CD4-positive, alpha-beta T cell (primary cell): ENCODE results near the gene SOCS6. TPM values are rescaled to one million over a fixed set of nuclear protein-coding genes. Genes with fewer than 3 reads are reported as not detected.

Source experiments
- ATAC-seq: fragments of 200-7000 bp; cut with Tn5 transposase; one replicate; pipeline ENCODE4 v1.10.0; 2022; ENCODE audit warnings: mild to moderate bottlenecking; ENCODE audit not compliant: poor library complexity
- CTCF ChIA-PET: fragments of 350-600 bp; sonication (Branson Sonifier 250); formaldehyde crosslinking; loops from one replicate; lab custom pipeline; 2021; ENCODE audit warnings: antibody characterized with exemption, inconsistent platforms; lab: Charles Lee
- POLR2A ChIA-PET: fragments of 350-600 bp; sonication (Branson Sonifier 250); formaldehyde crosslinking; loops from one replicate; lab custom pipeline; 2021; ENCODE audit warnings: antibody characterized with exemption, inconsistent platforms; lab: Charles Lee
- DNase-seq, 14 experiments: peaks; one replicate each; pipeline ENCODE4 v3.0.0-alpha.2; 2013 to 2020; ENCODE audit warnings: mixed read lengths in 2 of 14
- H3K27ac ChIP-seq, 2 donors: one replicate each; pipeline versions ENCODE4 v1.5.1 to v1.7.0; 2013; ENCODE audit warnings: low read length in 2 of 2, low read depth in 1 of 2, mild to moderate bottlenecking in 1 of 2
- H3K27me3 ChIP-seq, 2 experiments: 1 replicate in 1 of 2; 2 replicates in 1 of 2; pipeline versions ENCODE4 v1.6.1 to v1.7.0; 2013; ENCODE audit warnings: low read length in 2 of 2, control low read depth in 1 of 2, mild to moderate bottlenecking in 1 of 2, moderate library complexity in 1 of 2; ENCODE audit not compliant: insufficient read depth in 2 of 2, control insufficient read depth in 1 of 2
- H3K36me3 ChIP-seq: one replicate; pipeline ENCODE4 v1.6.1; 2013; ENCODE audit warnings: low read length, control low read depth; ENCODE audit not compliant: insufficient read depth
- H3K4me1 ChIP-seq: one replicate; pipeline ENCODE4 v1.6.1; 2013; ENCODE audit warnings: low read length, control low read depth; ENCODE audit not compliant: insufficient read depth
- H3K4me3 ChIP-seq: one replicate; pipeline ENCODE4 v1.5.1; 2013; ENCODE audit warnings: mild to moderate bottlenecking, low read length, moderate library complexity
- H3K9me3 ChIP-seq, 2 experiments: 1 replicate in 1 of 2; 2 replicates in 1 of 2; pipeline versions ENCODE4 v1.6.1 to v1.7.0; 2013; ENCODE audit warnings: low read length in 2 of 2, mild to moderate bottlenecking in 2 of 2, control low read depth in 1 of 2, moderate library complexity in 1 of 2; ENCODE audit not compliant: control insufficient read depth in 1 of 2, insufficient read depth in 1 of 2
- H3K27ac Mint-ChIP-seq: one replicate; pipeline ENCODE4 v1.8.0; 2020; ENCODE audit warnings: mixed read lengths
- H3K27me3 Mint-ChIP-seq: one replicate; pipeline ENCODE4 v1.8.0; 2021; ENCODE audit warnings: mixed read lengths
- H3K36me3 Mint-ChIP-seq: one replicate; pipeline ENCODE4 v1.8.0; 2021; ENCODE audit warnings: low read depth, mixed read lengths
- H3K4me1 Mint-ChIP-seq: one replicate; pipeline ENCODE4 v1.8.0; 2021; ENCODE audit warnings: low read depth, mixed read lengths
- H3K4me3 Mint-ChIP-seq: one replicate; pipeline ENCODE4 v1.8.0; 2020; ENCODE audit warnings: mild to moderate bottlenecking, mixed read lengths
- H3K9me3 Mint-ChIP-seq: one replicate; pipeline ENCODE4 v1.8.0; 2020; ENCODE audit warnings: mixed read lengths
- intact Hi-C, 2 experiments: fragments of 100-400 bp; cut with DNase I in 1 of 2; cut with micrococcal nuclease in 1 of 2; formaldehyde crosslinking; loops; one replicate each; pipeline versions ENCODE4 v1.15.1 to v1.9.0; 2023 to 2025; cut with DNase I, micrococcal nuclease
- total RNA-seq, 174 experiments: library from RNA in 2 of 174; stranded (reverse) in 2 of 174; gene quantifications; one replicate each; pipeline ENCODE4 v1.2.3 and lab custom pipeline; 2021 to 2026
- TF ChIP-seq, protein P1 (sequence below): fragments of 200-600 bp; IDR thresholded peaks from one replicate; pipeline ENCODE4 v1.8.0; 2022; ENCODE audit warnings: antibody characterized with exemption, mild to moderate bottlenecking

The SOCS6 gene
- total RNA-seq, 2 experiments from 2014 or later = 1.8 to 2.5 TPM

DNA sequence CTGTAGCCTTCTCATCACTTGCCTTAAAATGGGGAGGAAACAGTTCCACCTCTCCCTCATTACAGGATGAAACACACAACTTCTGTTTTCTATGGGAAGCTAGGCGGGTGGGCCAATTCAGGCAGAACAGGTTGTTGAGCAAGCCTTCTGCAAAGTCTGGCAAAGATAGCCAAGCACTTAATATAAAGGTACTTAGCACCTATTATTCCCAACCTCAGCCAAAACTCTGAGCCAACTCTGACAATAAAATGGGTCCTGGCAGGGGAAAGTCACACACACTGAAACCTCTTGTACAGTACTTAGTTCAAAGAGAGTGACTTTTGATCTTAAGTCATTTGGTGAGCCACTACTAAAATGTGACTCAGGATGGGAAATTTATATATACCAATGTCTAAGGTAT is 15.8 kb upstream of the SOCS6 start:
- no peak for ATAC-seq
- Histone ChIP-seq H3K9me3 (peaks cover 0 to 13% of the 10 kb centered on the region in 2 experiments), H3K27ac (no peak overlapping the region), H3K4me1 (no peaks in the 10 kb centered on the region), H3K27me3 (peaks cover 0 to 4% of the 10 kb centered on the region in 2 experiments), H3K36me3 (no peaks in the 10 kb centered on the region), H3K4me3 (no peak overlapping the region)
- peaks cover 29% of the 10 kb centered on the region for H3K27me3 Mint-ChIP-seq
- intact Hi-C loops = no loop called here
- TF ChIP-seq, protein P1, sequence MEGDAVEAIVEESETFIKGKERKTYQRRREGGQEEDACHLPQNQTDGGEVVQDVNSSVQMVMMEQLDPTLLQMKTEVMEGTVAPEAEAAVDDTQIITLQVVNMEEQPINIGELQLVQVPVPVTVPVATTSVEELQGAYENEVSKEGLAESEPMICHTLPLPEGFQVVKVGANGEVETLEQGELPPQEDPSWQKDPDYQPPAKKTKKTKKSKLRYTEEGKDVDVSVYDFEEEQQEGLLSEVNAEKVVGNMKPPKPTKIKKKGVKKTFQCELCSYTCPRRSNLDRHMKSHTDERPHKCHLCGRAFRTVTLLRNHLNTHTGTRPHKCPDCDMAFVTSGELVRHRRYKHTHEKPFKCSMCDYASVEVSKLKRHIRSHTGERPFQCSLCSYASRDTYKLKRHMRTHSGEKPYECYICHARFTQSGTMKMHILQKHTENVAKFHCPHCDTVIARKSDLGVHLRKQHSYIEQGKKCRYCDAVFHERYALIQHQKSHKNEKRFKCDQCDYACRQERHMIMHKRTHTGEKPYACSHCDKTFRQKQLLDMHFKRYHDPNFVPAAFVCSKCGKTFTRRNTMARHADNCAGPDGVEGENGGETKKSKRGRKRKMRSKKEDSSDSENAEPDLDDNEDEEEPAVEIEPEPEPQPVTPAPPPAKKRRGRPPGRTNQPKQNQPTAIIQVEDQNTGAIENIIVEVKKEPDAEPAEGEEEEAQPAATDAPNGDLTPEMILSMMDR = no peak
- no peaks in the 10 kb centered on the region for H3K4me1 Mint-ChIP-seq
- peaks cover 26% of the 10 kb centered on the region for H3K9me3 Mint-ChIP-seq
- no peak for DNase-seq
- no peaks in the 10 kb centered on the region for H3K36me3 Mint-ChIP-seq
- ChIA-PET POLR2A (no interaction called here), CTCF (no interaction called here)
- H3K27ac Mint-ChIP-seq = no peak overlapping the region
- H3K4me3 Mint-ChIP-seq = no peak overlapping the region

DNA sequence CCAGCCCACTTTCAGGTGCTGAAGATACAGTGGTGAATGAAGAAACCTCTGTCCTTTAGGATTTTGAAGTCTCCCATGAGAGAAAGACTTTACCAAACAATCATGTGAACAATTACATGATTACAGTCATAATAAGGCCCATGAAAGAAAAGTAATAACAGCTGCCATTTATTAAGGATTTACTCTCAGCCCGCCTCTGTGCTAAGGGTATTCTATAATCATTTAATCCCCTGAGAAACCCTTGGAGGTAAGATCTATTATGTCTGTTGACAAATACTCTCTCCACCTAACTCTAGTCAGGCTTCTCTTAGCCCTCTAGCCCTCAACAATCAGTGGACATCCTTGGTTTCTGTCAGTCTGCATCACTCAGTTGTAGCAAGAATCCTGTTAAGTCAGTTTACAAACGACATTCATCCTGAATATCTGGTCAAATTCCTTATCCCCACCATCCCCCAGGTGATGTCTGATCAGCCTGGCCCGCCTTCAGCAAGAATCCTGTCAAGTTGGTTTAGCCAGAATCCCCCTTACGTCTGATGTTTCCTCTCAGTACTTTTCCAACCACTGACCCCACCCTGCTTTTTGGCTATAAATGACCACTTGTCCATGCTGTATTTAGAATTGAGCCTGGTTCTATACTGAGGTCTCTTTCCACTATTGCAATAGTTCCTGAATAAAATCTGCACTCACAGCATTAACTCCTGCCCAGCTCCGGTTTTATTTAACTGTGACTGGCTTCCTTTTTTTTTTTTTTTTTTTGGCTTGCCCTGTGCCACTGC is 12.2 kb upstream of the SOCS6 start:
- DNase-seq (no peak), ATAC-seq (no peak)
- H3K4me3 Mint-ChIP-seq = no peak overlapping the region
- no peaks in the 10 kb centered on the region for H3K36me3 Mint-ChIP-seq
- Histone ChIP-seq H3K27ac (no peak overlapping the region), H3K36me3 (no peaks in the 10 kb centered on the region), H3K4me3 (no peak overlapping the region), H3K27me3 (peaks cover 0 to 4% of the 10 kb centered on the region in 2 experiments), H3K9me3 (peaks cover 3 to 8% of the 10 kb centered on the region in 2 experiments), H3K4me1 (no peaks in the 10 kb centered on the region)
- ChIA-PET POLR2A (interaction anchor here (0.7 kb wide), 1 partner anchor 1458 kb away, joined by 3 read pairs; no protein-coding TSS in a partner anchor), CTCF (no interaction called here)
- no peaks in the 10 kb centered on the region for H3K4me1 Mint-ChIP-seq
- intact Hi-C loops = no loop called here
- peaks cover 23% of the 10 kb centered on the region for H3K27me3 Mint-ChIP-seq
- H3K9me3 Mint-ChIP-seq = peaks cover 9% of the 10 kb centered on the region
- no peak overlapping the region for H3K27ac Mint-ChIP-seq
- TF ChIP-seq, protein P1 = no peak

DNA sequence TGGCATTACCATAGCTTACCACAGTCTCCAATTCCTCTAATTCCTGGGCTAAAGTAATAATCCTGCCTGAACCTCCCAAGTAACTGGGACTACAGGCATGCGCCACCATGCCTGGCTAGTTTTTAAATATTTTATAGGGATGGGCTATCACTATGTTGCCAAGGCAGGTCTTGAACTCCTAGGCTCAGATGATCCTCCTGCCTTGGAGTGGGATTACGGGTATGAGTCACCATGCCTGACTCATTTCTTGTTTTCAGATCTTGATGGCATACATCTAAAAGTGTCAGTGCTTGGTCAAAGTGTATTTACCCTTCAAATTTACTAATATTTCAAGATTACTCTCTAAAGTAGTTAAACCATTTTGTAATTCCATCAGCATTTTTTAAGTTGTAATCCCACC is 9.4 kb upstream of the SOCS6 start:
- Mint-ChIP-seq H3K27ac (no peak overlapping the region), H3K36me3 (no peaks in the 10 kb centered on the region), H3K4me3 (no peak overlapping the region), H3K9me3 (peaks cover 4% of the 10 kb centered on the region), H3K4me1 (no peaks in the 10 kb centered on the region), H3K27me3 (peaks cover 9% of the 10 kb centered on the region)
- POLR2A ChIA-PET = no interaction called here
- Histone ChIP-seq H3K9me3 (peaks cover 0 to 3% of the 10 kb centered on the region in 2 experiments), H3K27me3 (peaks cover 2 to 4% of the 10 kb centered on the region in 2 experiments), H3K36me3 (no peaks in the 10 kb centered on the region), H3K4me1 (no peaks in the 10 kb centered on the region), H3K27ac (no peak overlapping the region), H3K4me3 (no peak overlapping the region)
- no peak for ATAC-seq
- TF ChIP-seq, protein P1 = no peak
- DNase-seq = no peak
- intact Hi-C loops = no loop called here
- CTCF ChIA-PET = no interaction called here
